SH-SY5Y (cell line): ENCODE results near the gene NEO1.

Experiments used
- GATA2 ChIP-seq: IDR thresholded peaks from 2 replicates; pipeline ENCODE4 v1.6.1; 2011; ENCODE audit warnings: mild to moderate bottlenecking, low read depth, low read length
- GATA3 ChIP-seq: IDR thresholded peaks from 2 replicates; pipeline ENCODE4 v1.6.1; 2011; ENCODE audit warnings: low read depth, mild to moderate bottlenecking, low read length, moderate library complexity

GRCh38 chr15:73056460-73056859 is 4.2 kb downstream of the NEO1 start:
- TF ChIP-seq GATA2 = no peak
- TF ChIP-seq GATA3 = no peak
